OCI-LY1 (cell line): ENCODE measurements around the gene RAB42.

Experiments used
- EZH2 ChIP-seq: fragments of 200-600 bp; sonication (generic), shearing (Covaris generic); IDR thresholded peaks from 2 replicates; pipeline ENCODE4 v1.8.0; 2017; ENCODE audit warnings: borderline replicate concordance, mixed run types, mild to moderate bottlenecking, antibody characterized with exemption, low read length, moderate library complexity, mixed read lengths
- TF ChIP-seq, protein P1 (sequence below): fragments of 200-600 bp; sonication (generic), shearing (Covaris generic); IDR thresholded peaks from 2 replicates; pipeline ENCODE4 v1.5.1; 2017; ENCODE audit warnings: mild to moderate bottlenecking, antibody characterized with exemption, low read length, moderate library complexity, mixed read lengths

DNA sequence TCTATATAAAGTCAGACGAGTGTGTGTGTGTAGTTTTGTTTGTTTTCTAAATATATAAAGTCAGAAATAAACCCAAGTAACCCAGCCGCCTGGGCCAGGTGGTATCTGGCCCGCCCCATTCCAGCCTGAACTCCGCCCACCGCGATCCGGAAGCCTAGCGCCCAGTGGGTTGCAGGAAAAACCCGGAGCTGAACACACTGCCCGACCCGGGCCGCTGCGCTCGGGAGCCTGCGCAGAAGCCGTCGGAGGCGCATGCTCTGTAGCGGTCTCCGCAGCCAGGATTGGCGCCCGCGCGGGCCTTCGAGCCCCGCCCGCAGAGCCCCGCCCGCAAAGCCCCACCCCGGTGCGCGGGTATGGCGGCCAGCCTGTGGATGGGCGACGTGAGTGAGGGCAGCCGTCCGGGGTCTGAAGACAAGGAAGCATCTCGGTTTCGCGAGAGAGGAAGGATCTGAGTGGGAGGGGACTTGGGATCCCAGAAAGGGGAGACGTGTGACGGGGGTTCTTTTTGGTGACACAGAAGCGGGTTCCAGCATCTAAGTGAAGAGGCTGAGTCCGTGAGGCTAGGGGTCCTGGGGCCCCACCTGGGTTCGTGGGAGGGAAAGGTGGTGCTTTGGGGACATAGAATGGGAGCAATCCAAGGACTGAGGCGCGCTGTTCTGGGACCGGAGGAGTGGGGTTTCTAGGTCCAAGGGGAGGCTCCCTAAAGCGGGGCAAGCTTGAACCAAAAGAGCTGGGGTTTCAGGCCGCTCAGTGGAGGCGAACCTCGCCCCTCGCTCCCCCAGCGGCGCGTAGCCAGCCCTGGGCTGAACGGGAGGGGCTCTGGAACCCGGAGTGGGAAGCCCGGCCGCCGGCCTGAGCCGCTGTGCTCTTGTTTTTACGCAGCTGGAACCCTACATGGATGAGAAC is 39.1 kb upstream of the RAB42 start, which contains the start of gene TRNAU1AP:
- TF ChIP-seq, protein P1, sequence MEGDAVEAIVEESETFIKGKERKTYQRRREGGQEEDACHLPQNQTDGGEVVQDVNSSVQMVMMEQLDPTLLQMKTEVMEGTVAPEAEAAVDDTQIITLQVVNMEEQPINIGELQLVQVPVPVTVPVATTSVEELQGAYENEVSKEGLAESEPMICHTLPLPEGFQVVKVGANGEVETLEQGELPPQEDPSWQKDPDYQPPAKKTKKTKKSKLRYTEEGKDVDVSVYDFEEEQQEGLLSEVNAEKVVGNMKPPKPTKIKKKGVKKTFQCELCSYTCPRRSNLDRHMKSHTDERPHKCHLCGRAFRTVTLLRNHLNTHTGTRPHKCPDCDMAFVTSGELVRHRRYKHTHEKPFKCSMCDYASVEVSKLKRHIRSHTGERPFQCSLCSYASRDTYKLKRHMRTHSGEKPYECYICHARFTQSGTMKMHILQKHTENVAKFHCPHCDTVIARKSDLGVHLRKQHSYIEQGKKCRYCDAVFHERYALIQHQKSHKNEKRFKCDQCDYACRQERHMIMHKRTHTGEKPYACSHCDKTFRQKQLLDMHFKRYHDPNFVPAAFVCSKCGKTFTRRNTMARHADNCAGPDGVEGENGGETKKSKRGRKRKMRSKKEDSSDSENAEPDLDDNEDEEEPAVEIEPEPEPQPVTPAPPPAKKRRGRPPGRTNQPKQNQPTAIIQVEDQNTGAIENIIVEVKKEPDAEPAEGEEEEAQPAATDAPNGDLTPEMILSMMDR = no peak
- no peak for TF ChIP-seq EZH2
